ENCODE measurements around the gene FGD3. TPM values are rescaled to one million over a fixed set of nuclear protein-coding genes. Genes with fewer than 3 reads are reported as not detected.

The FGD3 gene
- polyA plus RNA-seq, 1 donor = 7.2 TPM

GRCh38 chr9:93030642-93031628 lies 83.6 kb downstream of the FGD3 start:
- Histone ChIP-seq H3K27me3 (ENCODE audit: control insufficient read depth, insufficient read depth, low read length) (no peaks in the 10 kb centered on the region), H3K27ac (ENCODE audit: low read length) (no peak overlapping the region), H3K4me3 (ENCODE audit: low read length) (no peak overlapping the region), H3K4me1 (ENCODE audit: control insufficient read depth, insufficient read depth, low read length) (peaks cover 17% of the 10 kb centered on the region), H3K9me3 (ENCODE audit: control insufficient read depth, low read depth, low read length) (no peaks in the 10 kb centered on the region), H3K36me3 (ENCODE audit: control insufficient read depth, insufficient read depth, low read length) (peaks cover 14% of the 10 kb centered on the region)
- WGBS (ENCODE audit: insufficient coverage, low lambda C conversion rate) = 100% methylated on average over 3 of the region's 9 CpGs
- no peak for DNase-seq

- peaks cover 16% of the 10 kb centered on the region for H3K36me3 ChIP-seq (ENCODE audit: control insufficient read depth, insufficient read depth, low read length)
- no peak overlapping the region for H3K27ac ChIP-seq (ENCODE audit: low read length)
- DNase-seq = no peak
- no peaks in the 10 kb centered on the region for H3K9me3 ChIP-seq (ENCODE audit: control insufficient read depth, low read depth, low read length)
- 60% methylated on average over 1 of the region's 10 CpGs for WGBS (ENCODE audit: insufficient coverage, low lambda C conversion rate)
- H3K4me1 ChIP-seq (ENCODE audit: control insufficient read depth, insufficient read depth, low read length) = peaks cover 17% of the 10 kb centered on the region
- no peak overlapping the region for H3K4me3 ChIP-seq (ENCODE audit: low read length)
- no peaks in the 10 kb centered on the region for H3K27me3 ChIP-seq (ENCODE audit: control insufficient read depth, insufficient read depth, low read length)
Observed at GRCh38 chr9:93031629-93032430, 84.5 kb downstream of the FGD3 start.

GRCh38 chr9:93032545-93032944 lies 85.2 kb downstream of the FGD3 start:
- WGBS (ENCODE audit: insufficient coverage, low lambda C conversion rate) = no CpG with 5 or more reads among the region's 12 CpGs
- H3K9me3 ChIP-seq (ENCODE audit: control insufficient read depth, low read depth, low read length) = no peaks in the 10 kb centered on the region
- peaks cover 17% of the 10 kb centered on the region for H3K4me1 ChIP-seq (ENCODE audit: control insufficient read depth, insufficient read depth, low read length)
- H3K27ac ChIP-seq (ENCODE audit: low read length) = no peak overlapping the region
- no peak overlapping the region for H3K4me3 ChIP-seq (ENCODE audit: low read length)
- no peaks in the 10 kb centered on the region for H3K27me3 ChIP-seq (ENCODE audit: control insufficient read depth, insufficient read depth, low read length)
- H3K36me3 ChIP-seq (ENCODE audit: control insufficient read depth, insufficient read depth, low read length) = peaks cover 16% of the 10 kb centered on the region
- DNase-seq = no peak

GRCh38 chr9:93033531-93033930 lies 86.2 kb downstream of the FGD3 start:
- H3K36me3 ChIP-seq (ENCODE audit: control insufficient read depth, insufficient read depth, low read length) = peaks cover 16% of the 10 kb centered on the region
- 40% methylated on average over 1 of the region's 6 CpGs for WGBS (ENCODE audit: insufficient coverage, low lambda C conversion rate)
- H3K9me3 ChIP-seq (ENCODE audit: control insufficient read depth, low read depth, low read length) = no peaks in the 10 kb centered on the region
- DNase-seq = no peak
- no peaks in the 10 kb centered on the region for H3K27me3 ChIP-seq (ENCODE audit: control insufficient read depth, insufficient read depth, low read length)
- H3K4me3 ChIP-seq (ENCODE audit: low read length) = no peak overlapping the region
- H3K27ac ChIP-seq (ENCODE audit: low read length) = no peak overlapping the region
- peaks cover 17% of the 10 kb centered on the region for H3K4me1 ChIP-seq (ENCODE audit: control insufficient read depth, insufficient read depth, low read length)

- peaks cover 17% of the 10 kb centered on the region for H3K4me1 ChIP-seq (ENCODE audit: control insufficient read depth, insufficient read depth, low read length)
- H3K36me3 ChIP-seq (ENCODE audit: control insufficient read depth, insufficient read depth, low read length) = peaks cover 11% of the 10 kb centered on the region
- H3K4me3 ChIP-seq (ENCODE audit: low read length) = no peak overlapping the region
- no peak overlapping the region for H3K27ac ChIP-seq (ENCODE audit: low read length)
- H3K27me3 ChIP-seq (ENCODE audit: control insufficient read depth, insufficient read depth, low read length) = no peaks in the 10 kb centered on the region
- no peaks in the 10 kb centered on the region for H3K9me3 ChIP-seq (ENCODE audit: control insufficient read depth, low read depth, low read length)
- no CpG with 5 or more reads among the region's 19 CpGs for WGBS (ENCODE audit: insufficient coverage, low lambda C conversion rate)
- no peak for DNase-seq
Observed at GRCh38 chr9:93035106-93035660, 87.9 kb downstream of the FGD3 start.

- peaks cover 9% of the 10 kb centered on the region for H3K36me3 ChIP-seq (ENCODE audit: control insufficient read depth, insufficient read depth, low read length)
- no peaks in the 10 kb centered on the region for H3K9me3 ChIP-seq (ENCODE audit: control insufficient read depth, low read depth, low read length)
- H3K4me3 ChIP-seq (ENCODE audit: low read length) = no peak overlapping the region
- no peak overlapping the region for H3K27ac ChIP-seq (ENCODE audit: low read length)
- no CpG with 5 or more reads among the region's 13 CpGs for WGBS (ENCODE audit: insufficient coverage, low lambda C conversion rate)
- H3K4me1 ChIP-seq (ENCODE audit: control insufficient read depth, insufficient read depth, low read length) = peaks cover 17% of the 10 kb centered on the region
- no peaks in the 10 kb centered on the region for H3K27me3 ChIP-seq (ENCODE audit: control insufficient read depth, insufficient read depth, low read length)
- no peak for DNase-seq
Observed at GRCh38 chr9:93035821-93036351, 88.6 kb downstream of the FGD3 start.

GRCh38 chr9:93036887-93037475 lies 89.7 kb downstream of the FGD3 start:
- no CpG with 5 or more reads among the region's 13 CpGs for WGBS (ENCODE audit: insufficient coverage, low lambda C conversion rate)
- Histone ChIP-seq H3K4me1 (ENCODE audit: control insufficient read depth, insufficient read depth, low read length) (peaks cover 17% of the 10 kb centered on the region), H3K27me3 (ENCODE audit: control insufficient read depth, insufficient read depth, low read length) (no peaks in the 10 kb centered on the region), H3K9me3 (ENCODE audit: control insufficient read depth, low read depth, low read length) (no peaks in the 10 kb centered on the region), H3K4me3 (ENCODE audit: low read length) (no peak overlapping the region), H3K36me3 (ENCODE audit: control insufficient read depth, insufficient read depth, low read length) (peaks cover 9% of the 10 kb centered on the region), H3K27ac (ENCODE audit: low read length) (no peak overlapping the region)
- DNase-seq = no peak

GRCh38 chr9:93037476-93037971 lies 90.2 kb downstream of the FGD3 start:
- Histone ChIP-seq H3K27ac (ENCODE audit: low read length) (no peak overlapping the region), H3K9me3 (ENCODE audit: control insufficient read depth, low read depth, low read length) (no peaks in the 10 kb centered on the region), H3K4me1 (ENCODE audit: control insufficient read depth, insufficient read depth, low read length) (peaks cover 13% of the 10 kb centered on the region), H3K4me3 (ENCODE audit: low read length) (no peak overlapping the region), H3K36me3 (ENCODE audit: control insufficient read depth, insufficient read depth, low read length) (peaks cover 9% of the 10 kb centered on the region), H3K27me3 (ENCODE audit: control insufficient read depth, insufficient read depth, low read length) (no peaks in the 10 kb centered on the region)
- WGBS (ENCODE audit: insufficient coverage, low lambda C conversion rate) = no CpG with 5 or more reads among the region's 13 CpGs
- DNase-seq = no peak

GRCh38 chr9:93038918-93039317 lies 91.6 kb downstream of the FGD3 start:
- peaks cover 1% of the 10 kb centered on the region for H3K4me1 ChIP-seq (ENCODE audit: control insufficient read depth, insufficient read depth, low read length)
- no peak overlapping the region for H3K4me3 ChIP-seq (ENCODE audit: low read length)
- WGBS (ENCODE audit: insufficient coverage, low lambda C conversion rate) = 100% methylated on average over 1 of the region's 6 CpGs
- peaks cover 9% of the 10 kb centered on the region for H3K36me3 ChIP-seq (ENCODE audit: control insufficient read depth, insufficient read depth, low read length)
- H3K9me3 ChIP-seq (ENCODE audit: control insufficient read depth, low read depth, low read length) = no peaks in the 10 kb centered on the region
- no peak for DNase-seq
- no peaks in the 10 kb centered on the region for H3K27me3 ChIP-seq (ENCODE audit: control insufficient read depth, insufficient read depth, low read length)
- no peak overlapping the region for H3K27ac ChIP-seq (ENCODE audit: low read length)

Measured in large intestine (tissue), 3 donors.